Breast epithelium (tissue), 3 donors: ENCODE data around the gene GCN1.

Experiments
- POLR2A ChIP-seq: fragments of 450-650 bp; IDR thresholded peaks from one replicate; pipeline ENCODE4 v1.6.1; 2016; ENCODE audit warnings: antibody characterized with exemption, mild to moderate bottlenecking, moderate library complexity
- TF ChIP-seq, protein P1 (sequence below), 3 donors: fragments of 450-650 bp; IDR thresholded peaks; one replicate each; pipeline ENCODE4 v1.5.1; 2016 to 2017; ENCODE audit warnings: antibody characterized with exemption in 3 of 3, mild to moderate bottlenecking in 3 of 3, moderate library complexity in 3 of 3

DNA sequence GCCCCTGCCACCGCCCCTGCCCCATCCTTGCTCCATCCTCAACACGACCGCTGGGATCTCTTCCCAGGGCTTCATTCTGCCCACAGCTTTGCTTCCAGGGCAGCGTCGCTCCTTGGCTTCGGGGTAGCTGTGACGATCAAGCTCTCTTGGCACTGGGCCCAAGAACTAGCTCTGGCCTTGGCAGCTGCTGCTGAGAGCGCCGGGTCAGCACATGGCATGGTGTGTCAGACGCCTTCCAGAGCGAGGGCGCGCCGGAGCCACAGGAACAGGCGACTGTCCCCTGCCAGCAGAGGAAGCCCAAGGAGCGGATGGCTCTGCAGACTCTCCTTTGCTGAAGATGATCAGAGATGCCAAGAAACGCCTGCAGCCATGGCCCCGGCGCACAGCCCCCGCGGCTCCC, 93.9 kb downstream of the GCN1 start:
- TF ChIP-seq, protein P1, sequence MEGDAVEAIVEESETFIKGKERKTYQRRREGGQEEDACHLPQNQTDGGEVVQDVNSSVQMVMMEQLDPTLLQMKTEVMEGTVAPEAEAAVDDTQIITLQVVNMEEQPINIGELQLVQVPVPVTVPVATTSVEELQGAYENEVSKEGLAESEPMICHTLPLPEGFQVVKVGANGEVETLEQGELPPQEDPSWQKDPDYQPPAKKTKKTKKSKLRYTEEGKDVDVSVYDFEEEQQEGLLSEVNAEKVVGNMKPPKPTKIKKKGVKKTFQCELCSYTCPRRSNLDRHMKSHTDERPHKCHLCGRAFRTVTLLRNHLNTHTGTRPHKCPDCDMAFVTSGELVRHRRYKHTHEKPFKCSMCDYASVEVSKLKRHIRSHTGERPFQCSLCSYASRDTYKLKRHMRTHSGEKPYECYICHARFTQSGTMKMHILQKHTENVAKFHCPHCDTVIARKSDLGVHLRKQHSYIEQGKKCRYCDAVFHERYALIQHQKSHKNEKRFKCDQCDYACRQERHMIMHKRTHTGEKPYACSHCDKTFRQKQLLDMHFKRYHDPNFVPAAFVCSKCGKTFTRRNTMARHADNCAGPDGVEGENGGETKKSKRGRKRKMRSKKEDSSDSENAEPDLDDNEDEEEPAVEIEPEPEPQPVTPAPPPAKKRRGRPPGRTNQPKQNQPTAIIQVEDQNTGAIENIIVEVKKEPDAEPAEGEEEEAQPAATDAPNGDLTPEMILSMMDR (IDR thresholded peaks at IDR 0.05): no peak
- no peak for TF ChIP-seq POLR2A
